Activated CD4-positive, alpha-beta T cell treated with anti-CD3 and anti-CD28 coated beads, Interleukin-2, Interleukin-4, amounts not matched to agents 100 ng/mL and 50 ng/mL, durations not matched to agents 16 hours and 8 hours (primary cell): Measurements from ENCODE around the gene PIRT.
"Not testable (repeated sequence)": the region's sequence is repeated elsewhere in the genome, so short reads cannot be mapped to it uniquely, and the experiment has no call there.

Source experiments
- DNase-seq: peaks from one replicate; pipeline ENCODE4 v3.0.0-alpha.2; 2020; ENCODE audit warnings: low spot score

Gene PIRT

GRCh38 chr17:10837921-10838320 lies at the start of gene PIRT:
Gene PIRT (minus strand): TSS chr17:10838087. CDS start chr17:10825645, 12,442 bp downstream.
- DNase-seq = no peak

GRCh38 chr17:10881959-10882358 lies 44.1 kb upstream of the PIRT start:
- no peak for DNase-seq

DNA sequence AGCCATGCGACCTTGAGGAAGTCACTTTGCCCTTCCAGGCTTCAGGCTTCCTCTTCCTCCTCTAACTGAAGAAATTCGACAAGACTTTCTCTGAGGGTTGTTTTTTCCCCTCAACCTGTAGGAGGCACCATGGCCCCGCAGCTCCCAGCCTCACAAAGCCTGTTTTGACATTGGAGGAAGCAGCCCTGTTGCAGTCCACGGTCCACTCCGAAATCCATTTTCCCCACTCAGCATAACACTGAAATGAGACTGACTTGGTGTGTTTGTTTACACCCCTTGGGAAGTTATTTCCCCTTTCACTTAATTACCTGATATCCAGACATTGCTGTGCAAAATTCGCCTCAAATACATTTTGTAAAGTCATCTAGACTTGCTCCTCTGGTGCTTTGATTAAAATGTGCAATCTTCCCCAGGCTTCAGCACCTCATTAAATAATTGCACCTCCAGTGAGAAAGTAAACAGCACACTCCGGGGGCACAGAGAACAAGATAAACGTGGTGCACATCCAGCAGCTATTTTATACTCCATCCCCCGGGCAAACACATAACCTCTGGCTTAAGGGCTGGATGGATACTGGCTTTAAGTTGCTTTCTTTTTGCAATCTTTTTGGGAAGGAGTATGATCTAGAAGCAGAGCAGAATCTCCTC lies 41.4 kb upstream of the PIRT start:
- no peak for DNase-seq

DNA sequence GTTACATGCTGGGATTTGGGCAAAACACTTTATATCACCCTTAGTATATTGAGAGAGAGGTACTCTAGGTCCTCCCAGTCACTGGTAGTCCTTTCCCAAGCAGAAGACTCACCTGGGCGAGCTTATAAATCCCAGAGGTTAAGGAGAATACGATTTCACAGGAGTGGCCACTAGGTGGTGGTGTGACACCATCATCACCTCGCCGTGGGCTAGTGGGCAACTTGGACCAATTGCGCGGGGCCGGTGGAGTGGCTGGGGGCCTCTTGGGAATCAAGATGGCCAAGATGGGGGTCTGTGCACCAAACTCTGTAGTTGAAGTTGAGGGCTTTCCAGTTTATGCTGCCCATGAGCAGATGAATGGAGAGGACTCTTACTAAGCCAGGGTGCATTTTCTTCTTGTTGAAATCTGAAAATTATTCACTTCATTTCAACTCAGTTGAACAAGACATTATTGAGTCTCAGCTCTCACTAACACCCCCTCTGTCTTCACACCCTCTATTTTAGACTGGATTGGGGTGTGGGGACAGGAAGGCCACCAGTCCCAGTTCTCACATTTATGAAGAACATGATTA lies 38.2 kb upstream of the PIRT start:
- DNase-seq = peak; percentile 24

GRCh38 chr17:10875430-10875851 lies 37.6 kb upstream of the PIRT start:
- DNase-seq = peak; percentile 12

DNA sequence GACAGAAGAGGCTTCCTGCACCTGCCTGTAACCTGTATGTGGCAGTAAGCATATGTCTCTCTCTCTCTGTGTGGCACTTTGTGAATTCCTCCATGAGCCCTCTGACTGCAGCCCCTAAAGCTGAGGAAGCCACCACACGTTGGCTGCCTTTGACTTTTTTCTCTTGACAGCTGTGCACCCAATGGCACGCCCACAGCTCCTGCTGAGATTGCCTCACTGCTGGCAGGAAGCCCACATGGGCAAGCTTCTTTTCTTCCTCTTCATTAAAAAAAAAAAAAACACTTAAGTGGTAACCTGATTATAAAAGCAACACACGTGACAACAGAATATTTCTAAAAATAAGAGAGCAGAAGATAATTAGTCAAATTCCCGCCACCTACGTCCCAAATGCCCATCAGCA lies 34.0 kb upstream of the PIRT start:
- DNase-seq = no peak

GRCh38 chr17:10870336-10871050 lies 32.6 kb upstream of the PIRT start:
- DNase-seq = no peak

- DNase-seq = not testable (repeated sequence)
Measured at GRCh38 chr17:10868744-10869143, 30.9 kb upstream of the PIRT start.

DNA sequence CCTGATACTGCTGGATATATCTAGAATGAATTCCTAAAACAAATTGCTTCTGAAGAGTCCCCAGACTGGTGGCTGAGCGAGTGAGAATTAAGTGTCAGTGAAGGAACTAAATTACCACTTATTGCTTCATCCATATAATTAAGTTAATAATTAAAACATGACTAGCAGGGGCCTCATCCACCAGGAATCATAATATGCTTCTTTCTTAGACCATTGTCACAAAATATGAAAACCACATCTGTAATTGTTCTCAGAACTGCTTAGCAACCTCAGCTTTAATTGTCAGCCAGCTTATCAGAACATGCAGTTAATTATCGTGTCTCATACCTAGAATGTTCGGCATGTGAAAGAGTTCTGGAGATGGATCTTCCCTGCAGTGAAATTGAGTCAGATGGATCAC lies 21.2 kb upstream of the PIRT start:
- DNase-seq = no peak

DNA sequence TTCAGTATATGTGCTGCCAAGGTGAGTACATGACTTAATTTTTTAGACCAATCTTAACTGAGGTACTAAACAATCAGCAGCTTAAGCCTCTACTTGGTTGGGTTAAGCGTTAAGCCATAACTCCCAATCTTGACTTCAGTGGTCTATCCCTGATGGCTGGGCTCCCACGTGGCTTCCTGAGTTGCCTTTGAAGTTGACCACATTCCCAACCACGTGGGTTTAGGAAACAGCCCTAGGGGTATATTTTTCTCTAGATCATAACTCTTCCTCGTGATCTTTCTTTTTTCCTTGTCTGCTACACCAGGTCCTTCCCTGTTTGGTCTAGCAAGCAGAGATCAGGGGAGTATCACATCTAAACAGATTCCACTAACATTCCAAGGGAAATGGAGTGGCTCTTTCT lies 20.1 kb upstream of the PIRT start:
- no peak for DNase-seq

GRCh38 chr17:10846636-10847035 lies 8.7 kb upstream of the PIRT start:
- not testable (repeated sequence) for DNase-seq

DNA sequence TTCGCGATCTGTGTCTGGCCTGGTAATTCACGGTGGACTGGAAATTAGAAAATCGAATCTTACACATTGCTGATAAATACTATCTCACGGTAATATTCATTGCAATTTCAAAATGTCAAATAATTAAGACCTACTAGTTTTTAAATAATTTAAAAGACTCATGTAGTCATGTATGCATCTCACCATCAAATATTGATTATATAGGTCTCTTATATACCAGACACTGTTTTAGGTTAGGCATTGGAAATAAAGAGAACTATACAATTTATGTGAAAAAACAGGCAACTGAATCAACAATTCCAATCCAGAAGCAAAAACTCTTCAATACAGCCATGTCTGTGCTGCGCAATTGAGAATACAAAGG lies 7.5 kb upstream of the PIRT start:
- no peak for DNase-seq

GRCh38 chr17:10844621-10845387 lies 6.9 kb upstream of the PIRT start:
- DNase-seq = peak; percentile 73

- no peak for DNase-seq
Measured at GRCh38 chr17:10843811-10844210, 5.9 kb upstream of the PIRT start.

GRCh38 chr17:10842658-10843057 lies 4.8 kb upstream of the PIRT start:
- DNase-seq = no peak

DNA sequence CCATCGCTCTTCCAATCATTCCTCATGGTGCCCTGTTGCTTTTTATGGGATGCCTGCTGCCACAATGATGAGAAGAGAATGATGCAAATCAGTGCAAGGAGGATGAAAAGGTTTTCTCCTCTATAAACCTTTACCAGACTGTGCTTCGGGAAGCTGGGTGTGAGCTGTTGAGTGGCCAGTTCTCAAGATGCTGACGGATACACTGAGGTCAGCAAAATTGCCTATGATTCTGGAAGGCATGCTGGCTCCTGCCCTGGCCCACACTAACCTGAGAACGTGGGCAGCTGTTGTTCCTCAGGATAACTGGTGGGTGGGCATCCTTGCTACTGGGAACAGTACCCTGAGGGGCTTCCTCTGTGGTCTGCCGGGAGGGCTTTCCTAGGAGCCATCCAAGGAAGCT lies 795 bp upstream of the PIRT start:
- DNase-seq = no peak

- DNase-seq = no peak
Measured at GRCh38 chr17:10836966-10837590, 809 bp downstream of the PIRT start.

DNA sequence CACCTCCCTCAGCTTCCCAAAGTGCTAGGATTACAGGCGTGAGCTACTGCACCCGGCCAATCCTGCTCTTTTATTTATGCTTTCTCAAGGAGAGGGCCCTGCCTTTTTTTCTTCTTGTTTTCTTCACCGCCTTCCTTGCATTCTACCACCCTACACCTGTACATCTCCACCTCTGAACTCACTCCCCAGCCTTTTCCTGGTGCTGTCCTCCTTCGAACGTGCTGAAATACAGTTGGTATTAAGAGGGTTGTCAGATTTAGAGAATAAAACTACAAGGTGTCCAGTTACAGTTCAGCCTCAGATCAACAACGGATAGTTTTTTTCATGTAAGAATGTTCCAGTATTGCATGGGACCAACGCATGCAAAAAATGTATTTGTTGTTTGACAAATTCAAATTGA lies 1.7 kb downstream of the PIRT start:
- DNase-seq = no peak

DNA sequence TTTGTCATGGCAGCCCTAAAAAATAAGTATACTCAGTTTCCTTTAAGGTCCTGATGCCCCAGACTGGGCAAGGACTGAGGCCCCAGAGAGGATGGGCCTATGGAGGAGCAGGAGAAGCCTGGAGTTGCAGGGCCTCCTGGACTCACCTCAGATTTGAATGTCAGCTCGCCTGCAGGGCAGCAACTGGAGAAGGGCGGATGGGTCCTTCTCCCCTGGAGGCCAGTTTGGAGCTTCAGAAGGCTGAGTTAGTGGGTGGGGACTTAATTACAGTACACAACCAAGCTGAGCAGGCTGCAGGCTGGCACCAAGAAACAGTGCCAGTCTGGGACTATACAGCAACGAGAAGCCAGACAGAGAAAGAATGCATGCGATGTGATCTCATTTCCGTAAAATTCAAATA lies 6.2 kb downstream of the PIRT start:
- no peak for DNase-seq

GRCh38 chr17:10827898-10828552 lies 9.9 kb downstream of the PIRT start:
- DNase-seq = no peak

GRCh38 chr17:10824874-10825273 lies 13.0 kb downstream of the PIRT start:
- no peak for DNase-seq

- DNase-seq = no peak
Measured at GRCh38 chr17:10821770-10822169, 16.1 kb downstream of the PIRT start.
